ENCODE measurements around the gene MAGEB3.
"Not testable (repeated sequence)": the region's sequence is repeated elsewhere in the genome, so short reads cannot be mapped to it uniquely, and the experiment has no call there.

The MAGEB3 gene

GRCh38 chrX:30230395-30230794 is at the start of gene MAGEB3:
TSS of gene MAGEB3 (plus strand) at chrX:30230657. CDS start at chrX:30235925, 5,268 bp downstream.
- no peak for DNase-seq (ENCODE audit: low spot score)

- no peak for DNase-seq (ENCODE audit: low spot score)
Observed at GRCh38 chrX:30181353-30181752, 49.1 kb upstream of the MAGEB3 start.

DNA sequence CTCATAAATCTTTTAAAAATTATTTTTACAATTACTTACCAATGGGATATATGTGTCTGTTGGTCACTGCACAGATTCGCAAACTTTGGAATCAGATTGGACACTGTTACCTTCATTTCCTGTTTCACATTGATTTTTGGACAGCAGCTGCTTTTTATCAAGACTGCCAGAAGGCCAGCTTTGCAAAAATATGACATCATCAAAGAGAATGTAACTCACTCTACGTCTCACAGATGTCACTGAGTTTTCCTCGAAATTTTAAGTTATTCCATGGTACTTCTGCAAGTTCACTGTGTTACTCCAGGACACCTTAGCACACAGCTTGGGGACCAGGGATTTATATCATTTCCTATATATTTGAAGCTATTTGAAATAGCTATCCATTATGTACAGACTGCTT is 46.9 kb upstream of the MAGEB3 start:
- DNase-seq (ENCODE audit: low spot score) = no peak

GRCh38 chrX:30190426-30190825 is 40.0 kb upstream of the MAGEB3 start:
- no peak for DNase-seq (ENCODE audit: low spot score)

- not testable (repeated sequence) for DNase-seq (ENCODE audit: low spot score)
Observed at GRCh38 chrX:30193910-30194309, 36.5 kb upstream of the MAGEB3 start.

GRCh38 chrX:30196322-30196721 is 34.1 kb upstream of the MAGEB3 start:
- DNase-seq (ENCODE audit: low spot score) = no peak

- no peak for DNase-seq (ENCODE audit: low spot score)
Observed at GRCh38 chrX:30212172-30212571, 18.3 kb upstream of the MAGEB3 start.

GRCh38 chrX:30215357-30215843 is 15.1 kb upstream of the MAGEB3 start, which contains the start of gene MAGEB2:
TSS of gene MAGEB2 (plus strand) at chrX:30215563. CDS start at chrX:30218581, 3,018 bp downstream.
- DNase-seq (ENCODE audit: low spot score) = no peak

GRCh38 chrX:30217465-30217864 is 13.0 kb upstream of the MAGEB3 start:
- no peak for DNase-seq (ENCODE audit: low spot score)

GRCh38 chrX:30219372-30219771 is 11.1 kb upstream of the MAGEB3 start:
- DNase-seq (ENCODE audit: low spot score) = no peak

- DNase-seq (ENCODE audit: low spot score) = no peak
Observed at GRCh38 chrX:30220661-30221060, 9.8 kb upstream of the MAGEB3 start.

GRCh38 chrX:30224536-30224935 is 5.9 kb upstream of the MAGEB3 start:
- DNase-seq (ENCODE audit: low spot score) = no peak

GRCh38 chrX:30228526-30228925 is 1.9 kb upstream of the MAGEB3 start:
- DNase-seq (ENCODE audit: low spot score) = no peak

DNA sequence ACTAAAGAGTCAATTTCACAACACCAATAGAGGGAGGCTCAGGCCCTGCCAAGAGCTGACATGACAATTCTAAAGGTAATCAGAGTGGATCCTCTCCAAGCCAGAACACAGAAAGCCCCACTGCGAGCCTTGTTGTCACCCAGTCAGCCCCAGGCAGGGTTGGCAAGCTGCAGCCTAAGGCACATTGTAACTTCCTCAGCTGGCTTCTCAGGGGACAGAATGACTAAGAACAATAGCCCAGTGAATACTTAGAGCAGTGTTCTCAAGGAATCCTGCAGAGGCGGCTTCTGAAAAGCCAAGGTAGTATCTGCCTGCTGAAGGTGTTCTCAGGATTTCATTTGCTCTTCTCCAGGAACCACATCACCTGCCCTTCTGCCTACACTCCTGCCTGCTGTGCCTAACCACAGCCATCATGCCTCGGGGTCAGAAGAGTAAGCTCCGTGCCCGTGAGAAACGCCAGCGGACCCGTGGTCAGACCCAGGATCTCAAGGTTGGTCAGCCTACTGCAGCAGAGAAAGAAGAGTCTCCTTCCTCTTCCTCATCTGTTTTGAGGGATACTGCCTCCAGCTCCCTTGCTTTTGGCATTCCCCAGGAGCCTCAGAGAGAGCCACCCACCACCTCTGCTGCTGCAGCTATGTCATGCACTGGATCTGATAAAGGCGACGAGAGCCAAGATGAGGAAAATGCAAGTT is 11.4 kb downstream of the MAGEB3 start, which contains the start of gene MAGEB4:
TSS of gene MAGEB4 (plus strand) at position 277 of the 692 bp plus-strand sequence. CDS start at position 413, 136 bp downstream.
- no peak for DNase-seq (ENCODE audit: low spot score)

GRCh38 chrX:30246769-30247489 is 16.5 kb downstream of the MAGEB3 start, which contains the start of gene MAGEB1:
TSS of gene MAGEB1 (plus strand) at chrX:30247146. CDS start at chrX:30250494, 3,348 bp downstream.
- no peak for DNase-seq (ENCODE audit: low spot score)

- DNase-seq (ENCODE audit: low spot score) = no peak
Observed at GRCh38 chrX:30248854-30249253, 18.4 kb downstream of the MAGEB3 start.

GRCh38 chrX:30253257-30253656 is 22.8 kb downstream of the MAGEB3 start:
- DNase-seq (ENCODE audit: low spot score) = no peak

DNA sequence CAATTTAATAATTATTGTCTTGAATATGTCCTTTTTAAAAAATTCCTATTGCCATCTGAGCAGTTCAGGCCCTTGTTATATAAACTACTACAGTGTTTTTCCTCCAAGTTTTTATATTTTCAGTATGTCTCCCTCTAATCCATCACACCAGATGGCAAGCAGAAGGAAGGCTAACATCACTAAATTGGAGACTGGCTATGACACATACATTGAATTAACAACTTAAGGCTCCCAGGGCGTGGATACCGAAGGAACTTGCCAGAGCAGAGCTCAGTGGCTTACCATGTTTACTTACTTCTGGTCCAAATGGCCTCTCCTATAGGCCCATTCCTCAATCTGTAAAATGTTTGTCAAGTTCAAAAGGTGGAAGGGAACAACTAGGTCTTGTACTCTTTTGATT is 29.5 kb downstream of the MAGEB3 start:
- no peak for DNase-seq (ENCODE audit: low spot score)

- DNase-seq (ENCODE audit: low spot score) = no peak
Observed at GRCh38 chrX:30261012-30261411, 30.6 kb downstream of the MAGEB3 start.

DNA sequence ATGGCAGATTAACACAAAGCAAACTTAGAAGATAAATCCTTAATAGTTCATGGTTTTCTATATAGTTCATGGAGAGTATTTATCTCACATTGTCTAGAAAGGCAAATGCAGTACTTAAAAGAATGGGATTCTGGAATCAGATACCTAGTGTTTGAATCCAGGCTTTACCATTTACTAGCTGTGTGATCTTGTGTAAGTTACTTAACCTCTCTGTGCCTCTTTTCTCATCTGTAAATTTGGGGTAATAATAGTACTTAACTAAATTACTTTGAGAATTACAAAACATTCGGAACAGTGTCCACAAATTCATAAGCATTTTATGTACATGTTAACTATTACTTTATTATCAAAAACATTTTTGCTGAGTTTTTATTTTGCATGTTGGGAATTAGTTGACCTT is 32.3 kb downstream of the MAGEB3 start:
- no peak for DNase-seq (ENCODE audit: low spot score)

- no peak for DNase-seq (ENCODE audit: low spot score)
Observed at GRCh38 chrX:30270639-30271038, 40.2 kb downstream of the MAGEB3 start.

- no peak for DNase-seq (ENCODE audit: low spot score)
Observed at GRCh38 chrX:30275498-30275897, 45.0 kb downstream of the MAGEB3 start.

- no peak for DNase-seq (ENCODE audit: low spot score)
Observed at GRCh38 chrX:30278365-30278764, 47.9 kb downstream of the MAGEB3 start.

All from kidney capillary endothelial cell (primary cell).